Measurements from ENCODE around the gene BCL2L14.
"Not testable (repeated sequence)": the region's sequence is repeated elsewhere in the genome, so short reads cannot be mapped to it uniquely, and the experiment has no call there.

BCL2L14 gene

DNA sequence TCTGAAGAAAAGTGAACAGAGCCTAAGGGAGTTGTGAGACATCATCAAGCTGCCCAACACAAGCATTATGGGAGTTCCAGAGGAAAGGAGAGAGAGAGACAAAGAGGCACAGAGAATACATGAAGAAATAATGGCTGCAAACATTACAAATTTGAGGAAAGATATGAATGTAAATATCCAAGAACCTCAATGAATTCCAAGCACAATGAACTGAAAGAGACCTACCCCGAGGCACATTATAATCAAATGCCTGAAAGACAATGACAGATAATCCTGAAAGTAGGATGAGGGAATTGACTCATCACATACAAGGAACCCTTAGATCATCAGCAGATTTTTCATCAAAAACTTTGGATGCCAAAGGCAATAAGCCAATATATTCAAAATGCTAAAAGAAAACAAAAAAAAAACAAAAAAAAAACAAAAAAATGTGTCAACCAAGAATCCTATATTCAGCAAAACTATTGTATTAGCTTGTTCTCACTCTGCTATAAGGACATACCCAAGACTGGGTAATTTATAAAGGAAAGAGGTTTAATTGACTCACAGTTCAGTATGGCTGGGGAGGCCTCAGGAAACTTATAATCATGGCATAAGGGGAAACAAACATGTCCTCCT, 37.8 kb downstream of the BCL2L14 start:
- no peak for DNase-seq (ENCODE audit: low read depth in 2 of 2)

DNA sequence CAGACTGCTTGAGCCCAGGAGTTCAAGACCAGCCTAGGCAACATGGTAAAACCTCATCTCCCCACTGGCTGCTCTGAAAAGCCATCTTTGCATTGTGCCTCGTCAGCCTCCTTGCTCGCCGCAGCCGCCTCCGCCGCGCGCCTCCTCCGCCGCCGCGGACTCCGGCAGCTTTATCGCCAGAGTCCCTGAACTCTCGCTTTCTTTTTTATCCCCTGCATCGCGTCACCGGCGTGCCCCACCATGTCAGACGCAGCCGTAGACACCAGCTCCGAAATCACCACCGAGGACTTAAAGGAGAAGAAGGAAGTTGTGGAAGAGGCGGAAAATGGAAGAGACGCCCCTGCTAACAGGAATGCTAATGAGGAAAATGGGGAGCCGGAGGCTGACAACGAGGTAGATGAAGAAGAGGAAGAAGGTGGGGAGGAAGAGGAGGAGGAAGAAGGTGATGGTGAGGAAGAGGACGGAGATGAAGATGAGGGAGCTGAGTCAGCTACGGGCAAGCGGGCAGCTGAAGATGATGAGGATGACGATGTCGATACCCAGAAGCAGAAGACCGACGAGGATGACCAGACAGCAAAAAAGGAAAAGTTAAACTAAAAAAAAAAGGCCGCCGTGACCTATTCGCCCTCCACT, 40.3 kb downstream of the BCL2L14 start:
- not testable (repeated sequence) for DNase-seq (ENCODE audit: low read depth in 2 of 2)

DNA sequence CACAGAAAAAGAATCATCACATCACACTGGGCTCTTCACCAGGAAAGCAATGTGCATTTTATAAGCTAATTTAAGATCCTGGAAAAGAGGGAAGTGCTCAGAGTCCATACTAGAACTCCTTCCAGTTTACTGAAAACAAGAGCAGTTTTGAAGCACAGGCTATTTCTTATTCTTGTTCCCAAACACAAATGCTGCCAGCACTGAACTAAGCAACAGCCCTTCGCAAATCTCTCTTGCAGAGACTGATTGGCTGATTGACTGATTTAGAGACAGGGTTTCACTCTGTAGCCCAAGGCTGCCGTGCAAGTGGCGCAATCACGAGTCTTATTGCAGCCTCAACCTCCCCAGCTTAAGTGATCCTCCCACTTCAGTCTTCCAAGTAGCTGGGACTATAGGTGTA, 44.8 kb downstream of the BCL2L14 start:
- DNase-seq (ENCODE audit: low read depth in 2 of 2) = no peak

DNA sequence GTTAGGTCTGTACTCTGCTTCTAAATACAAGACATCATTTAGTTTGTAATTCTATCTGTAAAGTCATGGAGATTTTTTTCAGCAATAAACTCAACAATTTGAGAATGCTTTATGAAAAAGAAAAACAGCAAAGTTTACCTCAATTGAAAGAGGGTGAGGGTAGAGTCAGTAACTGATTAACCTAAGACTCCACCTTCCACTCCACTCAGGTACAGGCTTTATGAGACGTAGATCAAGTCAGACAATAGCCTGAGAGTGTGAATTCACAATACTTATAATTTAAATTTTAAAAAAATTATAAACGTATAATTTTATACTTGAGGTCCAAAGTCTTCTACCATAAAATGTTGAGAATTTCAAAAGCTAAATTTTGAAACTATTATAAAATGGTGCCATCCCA, 45.9 kb downstream of the BCL2L14 start:
- no peak for DNase-seq (ENCODE audit: low read depth in 2 of 2)

DNA sequence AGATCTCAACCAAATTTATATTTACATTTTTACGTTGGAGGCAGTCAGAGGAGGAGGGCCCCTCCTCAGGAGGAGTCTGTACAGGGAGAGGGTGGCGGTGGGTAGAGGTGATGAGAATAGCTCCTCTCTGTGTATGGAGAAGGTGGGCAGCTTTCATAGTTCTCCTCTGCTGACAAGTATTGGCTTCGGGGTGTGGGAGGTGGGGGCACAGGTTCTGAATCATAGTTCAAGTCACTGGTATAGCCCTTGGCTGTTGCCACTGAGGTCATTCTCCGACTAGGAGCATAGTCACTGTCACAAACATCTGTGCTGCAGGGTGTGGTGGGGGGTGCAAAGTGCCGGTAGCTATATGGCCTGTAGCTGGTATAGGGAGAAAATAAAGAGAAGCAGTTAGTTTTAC, 50.3 kb downstream of the BCL2L14 start:
- no peak for DNase-seq (ENCODE audit: low read depth in 2 of 2)

DNA sequence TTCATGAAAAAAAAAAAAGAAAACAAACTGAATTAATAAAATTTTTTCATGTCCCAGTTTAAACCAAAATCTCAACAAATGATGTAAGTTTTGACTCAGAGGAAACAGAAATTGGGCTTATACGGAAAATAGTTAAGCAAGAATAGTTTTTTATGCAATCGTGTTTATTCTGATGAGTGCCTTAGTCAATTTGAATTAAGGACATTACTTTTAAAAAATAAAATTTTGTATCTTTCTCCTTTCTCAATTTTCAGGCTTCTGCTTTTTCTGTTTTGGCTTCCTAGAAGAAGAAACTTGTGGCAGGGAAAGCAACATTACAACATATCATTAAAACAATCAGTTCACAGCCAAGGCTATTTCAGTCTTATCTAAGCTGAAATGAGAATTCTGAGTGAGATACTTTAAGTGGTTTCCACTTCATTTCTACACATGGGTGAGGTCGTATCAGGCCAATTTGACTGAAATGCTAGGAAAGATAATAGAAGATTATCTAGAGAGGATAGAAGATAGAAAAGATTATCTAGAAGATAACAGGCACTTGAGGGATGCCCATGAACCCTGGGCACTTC, 52.4 kb downstream of the BCL2L14 start:
- DNase-seq (ENCODE audit: low read depth in 2 of 2) = no peak

DNA sequence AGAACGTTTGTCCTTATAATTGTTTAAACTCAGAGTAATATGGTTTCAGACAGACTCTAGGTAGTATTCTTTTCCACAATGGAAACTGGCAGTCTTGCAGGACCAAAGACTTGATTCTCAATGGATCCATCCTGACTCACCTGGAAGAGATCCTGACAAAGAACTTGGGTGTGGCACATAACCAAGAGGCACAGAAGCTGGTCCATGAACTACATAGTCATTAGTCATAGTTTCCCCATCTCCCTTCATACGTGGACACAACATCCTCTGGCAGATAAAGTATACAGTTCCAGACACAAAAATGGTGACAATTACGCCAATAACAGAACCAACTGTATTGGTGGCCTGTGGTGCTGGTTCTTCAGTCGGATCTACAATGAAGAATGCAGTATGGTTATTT, 55.8 kb downstream of the BCL2L14 start:
- DNase-seq (ENCODE audit: low read depth in 2 of 2) = no peak

DNA sequence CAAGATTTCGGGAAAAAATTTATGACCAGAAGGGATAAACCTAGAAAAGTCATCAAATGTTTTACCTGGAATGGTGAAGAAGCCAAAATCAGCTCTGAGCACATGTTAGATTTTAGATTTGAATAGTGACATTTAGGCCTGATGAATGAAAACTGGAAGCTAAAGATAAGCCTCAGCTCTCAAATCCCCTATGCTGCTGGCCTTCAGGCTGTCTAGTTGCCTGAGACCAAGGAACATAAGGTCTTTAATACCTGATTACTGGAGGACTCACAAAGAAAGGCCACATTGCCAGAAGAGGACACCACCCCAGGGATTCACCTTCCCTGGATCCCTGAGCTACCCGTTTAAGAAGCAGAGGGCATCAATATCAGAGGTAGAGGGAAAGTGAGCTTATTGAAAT, 56.6 kb downstream of the BCL2L14 start:
- no peak for DNase-seq (ENCODE audit: low read depth in 2 of 2)

DNA sequence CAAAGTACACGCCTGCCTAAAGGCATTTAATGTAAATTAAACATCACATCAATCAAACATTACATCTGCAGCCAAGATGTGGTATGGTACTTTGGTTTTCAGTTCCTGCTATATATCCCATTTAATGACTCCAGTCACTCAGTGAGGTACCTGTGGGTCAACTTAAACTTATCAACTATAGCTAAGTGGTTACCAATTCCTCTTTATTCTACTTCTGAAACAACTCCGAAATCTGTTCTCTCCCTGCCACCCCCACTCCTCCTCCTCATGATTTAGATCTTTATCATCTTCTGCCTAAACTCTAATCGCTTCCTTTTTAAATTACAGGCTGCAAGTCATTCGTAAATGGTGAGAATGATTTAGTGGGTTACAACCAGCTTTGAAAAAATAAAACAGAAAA, 57.9 kb downstream of the BCL2L14 start:
- no peak for DNase-seq (ENCODE audit: low read depth in 2 of 2)

DNA sequence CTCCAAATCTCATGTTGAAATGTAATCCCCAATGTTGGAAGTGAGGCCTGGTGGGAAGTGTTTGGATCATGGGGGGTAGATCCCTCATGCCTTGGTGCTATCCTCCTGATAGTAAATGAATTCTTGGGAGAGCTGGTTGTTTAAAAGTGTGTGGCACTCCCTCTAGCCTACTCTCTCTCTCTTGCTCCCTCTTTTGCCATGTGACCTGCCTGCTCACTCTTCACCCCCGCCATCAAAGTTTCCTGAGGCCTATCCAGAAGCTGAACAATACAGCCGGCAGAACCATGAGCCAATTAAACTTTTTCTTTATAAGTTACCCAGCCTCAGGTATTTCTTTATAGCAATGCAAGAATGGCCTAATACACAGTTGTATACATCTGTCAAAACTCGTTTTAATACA, 62.5 kb downstream of the BCL2L14 start:
- no peak for DNase-seq (ENCODE audit: low read depth in 2 of 2)

DNA sequence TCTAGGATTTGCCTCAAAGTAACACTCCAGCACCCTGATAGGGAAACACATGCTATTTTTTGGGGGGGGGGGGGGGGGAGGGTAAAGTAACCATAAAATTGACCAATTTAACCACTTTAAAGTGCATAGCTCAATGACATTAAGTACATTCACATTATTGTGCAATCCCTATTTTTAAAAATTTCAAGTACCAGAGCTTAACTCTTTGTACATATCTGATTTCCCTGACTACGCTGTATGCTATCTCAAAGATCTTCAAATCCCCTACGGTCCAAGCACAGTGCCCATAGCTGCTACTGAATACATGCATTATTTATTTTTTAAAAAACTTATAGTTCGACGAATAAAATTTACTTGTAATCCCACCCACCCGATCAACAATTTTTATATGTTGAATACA, 63.0 kb downstream of the BCL2L14 start:
- DNase-seq (ENCODE audit: low read depth in 2 of 2) = no peak

DNA sequence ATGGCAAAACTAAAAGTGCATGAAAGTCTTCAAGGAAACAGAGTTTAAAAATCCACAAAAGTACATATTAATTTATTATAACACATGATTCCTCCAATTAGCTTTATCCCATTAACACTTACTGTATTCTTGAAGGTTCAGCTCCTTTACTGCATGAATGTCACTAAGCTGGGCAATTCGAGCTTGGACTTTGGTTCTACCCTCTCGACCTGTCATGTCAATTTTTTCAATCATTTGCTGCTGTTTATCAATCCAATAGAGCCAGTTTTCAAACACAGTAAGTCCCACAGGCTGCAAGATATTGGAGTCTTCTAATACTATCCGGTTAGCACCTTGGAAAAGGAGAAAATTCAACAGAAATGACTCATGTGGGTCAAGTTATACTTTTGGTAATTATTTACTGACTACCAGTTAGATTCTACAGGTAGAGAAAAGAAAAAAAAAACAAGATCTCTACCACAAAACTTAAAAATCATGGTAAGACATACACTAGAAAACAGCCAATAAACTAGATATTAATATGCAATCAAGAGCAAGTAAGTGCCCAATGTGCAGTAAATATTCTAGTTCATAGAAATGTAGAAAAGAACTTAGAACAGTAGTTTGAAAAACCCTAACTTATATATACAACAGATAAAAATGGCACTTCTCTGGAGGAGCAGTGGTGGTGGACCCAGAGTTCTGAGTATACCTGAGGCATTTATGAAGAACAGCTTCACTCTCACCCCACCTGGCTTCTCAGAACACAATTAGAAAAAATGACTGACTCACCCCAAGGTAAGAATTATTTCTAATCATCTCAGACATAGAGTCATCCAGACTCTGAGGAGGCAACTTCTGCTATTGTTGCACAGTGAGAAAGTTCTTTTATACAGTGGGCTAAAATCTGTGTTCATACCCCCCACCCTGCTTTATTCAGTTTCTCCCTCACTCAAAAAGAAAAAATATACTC, 67.7 kb downstream of the BCL2L14 start:
- DNase-seq (ENCODE audit: low read depth in 2 of 2) = no peak

DNA sequence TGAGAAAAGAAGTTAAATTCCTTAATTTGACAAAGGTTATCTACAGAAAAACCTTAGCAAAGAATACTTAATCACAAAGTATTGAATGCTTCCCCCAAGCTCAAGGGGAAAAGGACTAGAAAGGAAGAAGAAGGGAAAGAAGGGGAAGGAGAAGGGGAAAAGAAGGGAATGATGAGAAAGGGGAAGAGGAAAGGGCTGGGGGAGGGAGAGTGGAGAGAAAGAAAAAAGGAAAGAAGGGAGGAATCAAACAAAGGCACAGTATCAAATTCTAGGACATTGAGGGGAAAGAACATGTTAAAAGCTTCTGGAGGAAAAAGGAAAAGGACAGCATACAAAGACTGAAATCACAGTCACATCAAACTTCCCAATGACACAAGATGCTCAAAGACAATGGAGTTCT, 70.3 kb downstream of the BCL2L14 start:
- no peak for DNase-seq (ENCODE audit: low read depth in 2 of 2)

DNA sequence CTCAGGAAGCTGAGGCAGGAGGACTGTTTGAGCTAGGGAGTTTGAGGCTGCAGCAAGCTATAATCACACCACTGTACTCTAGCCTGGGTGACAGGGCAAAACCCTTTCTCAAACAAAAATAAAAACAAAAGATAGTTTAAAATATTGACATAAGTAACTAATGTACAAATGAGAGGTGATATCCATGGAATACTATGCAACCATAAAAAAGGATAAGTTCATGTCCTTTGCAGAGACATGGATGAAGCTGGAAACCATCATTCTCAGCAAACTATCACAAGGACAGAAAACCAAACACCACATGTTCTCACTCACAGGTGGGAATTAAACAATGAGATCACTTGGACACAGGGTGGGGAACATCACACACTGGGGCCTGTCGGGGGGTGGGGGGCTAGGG, 73.8 kb downstream of the BCL2L14 start:
- not testable (repeated sequence) for DNase-seq (ENCODE audit: low read depth in 2 of 2)

DNA sequence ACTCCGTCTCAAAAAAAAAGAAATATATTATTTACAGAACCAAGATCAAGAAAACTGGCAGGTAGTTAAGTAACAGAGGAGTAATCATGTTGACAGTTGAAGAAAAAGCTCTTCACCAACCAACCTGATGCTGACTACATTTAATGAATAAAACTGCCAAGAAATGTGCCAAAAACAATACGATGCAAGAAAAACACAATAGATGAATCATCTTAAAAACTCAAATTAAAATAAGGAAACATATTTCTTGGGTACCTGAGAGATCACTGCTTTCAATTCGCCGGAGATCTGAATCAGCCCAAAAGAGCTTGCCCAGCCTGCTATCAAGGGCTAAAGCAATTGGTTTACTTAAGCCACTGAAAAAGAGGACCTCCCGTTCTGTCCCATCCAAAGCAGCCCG, 76.4 kb downstream of the BCL2L14 start:
- DNase-seq (ENCODE audit: low read depth in 2 of 2) = no peak

All from activated CD8-positive, alpha-beta memory T cell treated with anti-CD3 and anti-CD28 coated beads for 4 hours (primary cell).